ELF-1 (cell line): ENCODE measurements around the gene MED31.
"Not testable (repeated sequence)": the region's sequence is repeated elsewhere in the genome, so short reads cannot be mapped to it uniquely, and the experiment has no call there.

Experiments
- DNase-seq: peaks from one replicate; pipeline ENCODE4 v3.0.0-alpha.2; 2016; ENCODE audit warnings: low read depth, low spot score

The MED31 gene

GRCh38 chr17:6651354-6651918 lies at the start of gene MED31, which contains the start of gene C17orf100:
Gene MED31, minus strand, starts transcription at chr17:6651605. Its CDS starts 77 bp downstream, at chr17:6651528.
Gene C17orf100, plus strand, starts transcription at chr17:6651762. Its CDS starts 152 bp downstream, at chr17:6651914.
- DNase-seq = peak; percentile 98

GRCh38 chr17:6700948-6701307 lies 49.5 kb upstream of the MED31 start:
- DNase-seq = no peak

GRCh38 chr17:6699997-6700947 lies 48.9 kb upstream of the MED31 start:
- peak; percentile 86 for DNase-seq

- no peak for DNase-seq
Observed at GRCh38 chr17:6698004-6698403, 46.6 kb upstream of the MED31 start.

- DNase-seq = no peak
Observed at GRCh38 chr17:6696906-6697305, 45.5 kb upstream of the MED31 start.

GRCh38 chr17:6695565-6695964 lies 44.2 kb upstream of the MED31 start:
- no peak for DNase-seq

GRCh38 chr17:6695051-6695450 lies 43.6 kb upstream of the MED31 start:
- no peak for DNase-seq

- DNase-seq = not testable (repeated sequence)
Observed at GRCh38 chr17:6691958-6692357, 40.6 kb upstream of the MED31 start.

GRCh38 chr17:6691546-6691945 lies 40.1 kb upstream of the MED31 start:
- no peak for DNase-seq

GRCh38 chr17:6690641-6691040 lies 39.2 kb upstream of the MED31 start:
- no peak for DNase-seq

- no peak for DNase-seq
Observed at GRCh38 chr17:6688944-6689343, 37.5 kb upstream of the MED31 start.

- DNase-seq = no peak
Observed at GRCh38 chr17:6686026-6686425, 34.6 kb upstream of the MED31 start.

- DNase-seq = no peak
Observed at GRCh38 chr17:6684881-6685767, 33.7 kb upstream of the MED31 start.

GRCh38 chr17:6684460-6684783 lies 33.0 kb upstream of the MED31 start:
- DNase-seq = peak; percentile 26

- DNase-seq = no peak
Observed at GRCh38 chr17:6683730-6684459, 32.5 kb upstream of the MED31 start.

GRCh38 chr17:6683081-6683684 lies 31.8 kb upstream of the MED31 start:
- DNase-seq = no peak

- no peak for DNase-seq
Observed at GRCh38 chr17:6682339-6682738, 30.9 kb upstream of the MED31 start.

- no peak for DNase-seq
Observed at GRCh38 chr17:6681671-6682070, 30.3 kb upstream of the MED31 start.

- DNase-seq = no peak
Observed at GRCh38 chr17:6681176-6681575, 29.8 kb upstream of the MED31 start.

GRCh38 chr17:6679241-6679640 lies 27.8 kb upstream of the MED31 start:
- no peak for DNase-seq

- no peak for DNase-seq
Observed at GRCh38 chr17:6677946-6678345, 26.5 kb upstream of the MED31 start.
